OCI-LY3 (cell line): ENCODE results near the gene ATAD3C.
"Not testable (repeated sequence)": the region's sequence is repeated elsewhere in the genome, so short reads cannot be mapped to it uniquely, and the experiment has no call there.

ENCODE experiments used
- H2AFZ ChIP-seq: fragments of 200-600, 300-600 bp; shearing (Covaris generic); 2 replicates; pipeline ENCODE4 v1.6.0; 2014; ENCODE audit warnings: antibody characterized with exemption, low read depth, low read length
- H3K27ac ChIP-seq: fragments of 200-600, 300-600 bp; sonication (generic); 2 replicates; pipeline ENCODE4 v1.5.1; 2014; ENCODE audit warnings: mild to moderate bottlenecking, low read length, moderate library complexity, mixed read lengths
- H3K27me3 ChIP-seq: fragments of 200-600, 300-600 bp; sonication (generic); 2 replicates; pipeline ENCODE4 v1.6.1; 2014; ENCODE audit warnings: low read depth, low read length, mixed read lengths
- H3K36me3 ChIP-seq: fragments of 200-600, 300-600 bp; sonication (generic); replicated peaks from 2 replicates; pipeline ENCODE3; 2014; ENCODE audit warnings: low read depth, low read length, mixed read lengths
- H3K4me1 ChIP-seq: fragments of 300-600, 200-600 bp; sonication (generic); 2 replicates; pipeline ENCODE4 v1.6.1; 2014; ENCODE audit warnings: low read length, mixed read lengths
- H3K4me2 ChIP-seq: fragments of 200-600, 300-600 bp; sonication (generic); 2 replicates; pipeline ENCODE4 v1.6.1; 2014; ENCODE audit warnings: low read length, mixed read lengths
- H3K4me3 ChIP-seq: fragments of 300-600, 200-600 bp; sonication (generic); 2 replicates; pipeline ENCODE4 v1.5.1; 2014; ENCODE audit warnings: antibody characterized with exemption, mild to moderate bottlenecking, low read length, moderate library complexity
- H3K79me2 ChIP-seq: fragments of 300-600, 200-600 bp; shearing (Covaris generic); 2 replicates; pipeline ENCODE4 v1.6.1; 2014; ENCODE audit warnings: mild to moderate bottlenecking, low read length, mixed read lengths
- H3K9ac ChIP-seq: fragments of 300-600, 200-600 bp; shearing (Covaris generic); 2 replicates; pipeline ENCODE4 v1.6.0; 2014; ENCODE audit warnings: mild to moderate bottlenecking, low read length, moderate library complexity
- H3K9me3 ChIP-seq: fragments of 200-600, 300-600 bp; shearing (Covaris generic); 2 replicates; pipeline ENCODE4 v1.6.1; 2014; ENCODE audit warnings: low read length, mixed read lengths; ENCODE audit not compliant: insufficient read depth
- H4K20me1 ChIP-seq: fragments of 200-600, 300-600 bp; sonication (generic); 2 replicates; pipeline ENCODE4 v1.6.1; 2016; ENCODE audit warnings: low read length, mixed read lengths; ENCODE audit not compliant: insufficient read depth
- EZH2phosphoT487 ChIP-seq: fragments of 200-600 bp; shearing (Covaris generic); IDR thresholded peaks from 2 replicates; pipeline ENCODE4 v1.6.1; 2018; ENCODE audit warnings: antibody characterized with exemption, mixed run types, low read depth
- TF ChIP-seq, protein P1 (sequence below): fragments of 200-600, 300-600 bp; sonication (generic); IDR thresholded peaks from 2 replicates; pipeline ENCODE4 v1.5.1; 2014; ENCODE audit warnings: antibody characterized with exemption, low read length, low read depth

Gene ATAD3C

GRCh38 chr1:1504777-1505365 lies 55.4 kb downstream of the ATAD3C start:
- not testable (repeated sequence) for H3K4me1 ChIP-seq, H3K27me3 ChIP-seq, H3K79me2 ChIP-seq, H3K36me3 ChIP-seq, H3K9me3 ChIP-seq, H4K20me1 ChIP-seq
- TF ChIP-seq, protein P1, sequence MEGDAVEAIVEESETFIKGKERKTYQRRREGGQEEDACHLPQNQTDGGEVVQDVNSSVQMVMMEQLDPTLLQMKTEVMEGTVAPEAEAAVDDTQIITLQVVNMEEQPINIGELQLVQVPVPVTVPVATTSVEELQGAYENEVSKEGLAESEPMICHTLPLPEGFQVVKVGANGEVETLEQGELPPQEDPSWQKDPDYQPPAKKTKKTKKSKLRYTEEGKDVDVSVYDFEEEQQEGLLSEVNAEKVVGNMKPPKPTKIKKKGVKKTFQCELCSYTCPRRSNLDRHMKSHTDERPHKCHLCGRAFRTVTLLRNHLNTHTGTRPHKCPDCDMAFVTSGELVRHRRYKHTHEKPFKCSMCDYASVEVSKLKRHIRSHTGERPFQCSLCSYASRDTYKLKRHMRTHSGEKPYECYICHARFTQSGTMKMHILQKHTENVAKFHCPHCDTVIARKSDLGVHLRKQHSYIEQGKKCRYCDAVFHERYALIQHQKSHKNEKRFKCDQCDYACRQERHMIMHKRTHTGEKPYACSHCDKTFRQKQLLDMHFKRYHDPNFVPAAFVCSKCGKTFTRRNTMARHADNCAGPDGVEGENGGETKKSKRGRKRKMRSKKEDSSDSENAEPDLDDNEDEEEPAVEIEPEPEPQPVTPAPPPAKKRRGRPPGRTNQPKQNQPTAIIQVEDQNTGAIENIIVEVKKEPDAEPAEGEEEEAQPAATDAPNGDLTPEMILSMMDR = peak; percentile 52
- peak overlapping the region; percentile 55 for H3K9ac ChIP-seq
- peak overlapping the region; percentile 82 for H3K4me2 ChIP-seq
- H3K27ac ChIP-seq = peak overlapping the region; percentile 80
- H3K4me3 ChIP-seq = peak overlapping the region; percentile 67
- H2AFZ ChIP-seq = peak overlapping the region; percentile 97

GRCh38 chr1:1505366-1505798 lies 55.9 kb downstream of the ATAD3C start:
- peak overlapping the region; percentile 82 for H3K4me2 ChIP-seq
- H3K9ac ChIP-seq = peak overlapping the region; percentile 55

GRCh38 chr1:1505801-1506200 lies 56.3 kb downstream of the ATAD3C start:
- H4K20me1 ChIP-seq, H3K27me3 ChIP-seq, H3K9me3 ChIP-seq, H2AFZ ChIP-seq, H3K36me3 ChIP-seq, H3K4me3 ChIP-seq, H3K79me2 ChIP-seq, H3K9ac ChIP-seq: not testable (repeated sequence)
- H3K4me2 ChIP-seq = peak overlapping the region; percentile 29; the same call in 1 of the 2 replicates
- H3K4me1 ChIP-seq = peaks cover 13% of the 10 kb centered on the region
- peak overlapping the region; percentile 18; the same call in 1 of the 2 replicates for H3K27ac ChIP-seq

More at GRCh38 chr1:1505366-1505798, 55.9 kb downstream of the ATAD3C start:
- peak overlapping the region; percentile 67 for H3K4me3 ChIP-seq
- not testable (repeated sequence) for H3K9me3 ChIP-seq, H3K27me3 ChIP-seq, H3K36me3 ChIP-seq, H3K79me2 ChIP-seq, H3K4me1 ChIP-seq, H4K20me1 ChIP-seq
- H2AFZ ChIP-seq = 0 out of 2 replicates have a peak overlapping the region, but pooled peaks have one; percentile 97
- H3K27ac ChIP-seq = peak overlapping the region; percentile 80

GRCh38 chr1:1507305-1507704 lies 57.8 kb downstream of the ATAD3C start:
- Histone ChIP-seq H3K79me2 (peaks cover 11% of the 10 kb centered on the region), H3K9ac (no peak overlapping the region), H3K4me1 (peaks cover 15% of the 10 kb centered on the region), H3K9me3 (no peaks in the 10 kb centered on the region), H4K20me1 (no peaks in the 10 kb centered on the region), H2AFZ (no peak overlapping the region), H3K4me2 (no peak overlapping the region), H3K36me3 (no peaks in the 10 kb centered on the region), H3K27me3 (no peaks in the 10 kb centered on the region), H3K27ac (no peak overlapping the region), H3K4me3 (no peak overlapping the region)
- TF ChIP-seq EZH2phosphoT487 = no peak
- TF ChIP-seq, protein P1 = no peak

- not testable (repeated sequence) for H3K9ac ChIP-seq, H3K27ac ChIP-seq, H3K27me3 ChIP-seq
These were observed 59.4 kb downstream of the ATAD3C start for GRCh38 chr1:1508775-1509464.

DNA sequence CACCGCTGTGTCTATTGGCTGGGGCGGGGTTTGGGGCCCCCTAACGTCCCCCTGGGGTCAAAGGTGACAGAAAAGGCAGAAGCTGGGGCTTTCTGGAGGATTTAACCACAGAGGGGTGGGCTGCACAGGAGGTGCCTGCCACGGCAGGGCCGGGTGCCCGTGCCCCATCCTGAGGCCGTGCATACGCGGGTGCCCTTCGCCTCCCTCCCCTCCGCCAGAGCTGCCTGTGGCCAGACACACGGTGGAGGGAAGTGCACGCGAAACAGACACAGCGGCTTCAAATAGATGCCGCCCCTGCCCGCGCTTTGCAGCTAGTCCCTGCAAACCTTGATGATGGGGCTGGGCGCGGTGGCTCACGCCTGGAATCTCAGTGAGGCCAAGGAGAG lies 60.0 kb downstream of the ATAD3C start:
- not testable (repeated sequence) for H3K9ac ChIP-seq, H3K4me2 ChIP-seq, H4K20me1 ChIP-seq, H3K27ac ChIP-seq, H2AFZ ChIP-seq, H3K4me3 ChIP-seq, H3K9me3 ChIP-seq, H3K27me3 ChIP-seq, H3K36me3 ChIP-seq
- Histone ChIP-seq H3K79me2 (peaks cover 31% of the 10 kb centered on the region), H3K4me1 (peaks cover 13% of the 10 kb centered on the region)

More at GRCh38 chr1:1508775-1509464, 59.4 kb downstream of the ATAD3C start:
- not testable (repeated sequence) for H4K20me1 ChIP-seq, H3K9me3 ChIP-seq, H3K4me2 ChIP-seq, H3K36me3 ChIP-seq, H2AFZ ChIP-seq, H3K4me3 ChIP-seq
- H3K4me1 ChIP-seq = peaks cover 15% of the 10 kb centered on the region
- peaks cover 26% of the 10 kb centered on the region for H3K79me2 ChIP-seq
